ENCODE measurements around the gene SSMEM1. TPM values are rescaled to one million over a fixed set of nuclear protein-coding genes. Genes with fewer than 3 reads are reported as not detected.
A peak's percentile ranks its signal among the peaks of the same experiment; 100 is the strongest.
"Not testable (repeated sequence)": the region's sequence is repeated elsewhere in the genome, so short reads cannot be mapped to it uniquely, and the experiment has no call there.

SSMEM1 gene
- total RNA-seq, 1 donor from 2014 or later: not detected

DNA sequence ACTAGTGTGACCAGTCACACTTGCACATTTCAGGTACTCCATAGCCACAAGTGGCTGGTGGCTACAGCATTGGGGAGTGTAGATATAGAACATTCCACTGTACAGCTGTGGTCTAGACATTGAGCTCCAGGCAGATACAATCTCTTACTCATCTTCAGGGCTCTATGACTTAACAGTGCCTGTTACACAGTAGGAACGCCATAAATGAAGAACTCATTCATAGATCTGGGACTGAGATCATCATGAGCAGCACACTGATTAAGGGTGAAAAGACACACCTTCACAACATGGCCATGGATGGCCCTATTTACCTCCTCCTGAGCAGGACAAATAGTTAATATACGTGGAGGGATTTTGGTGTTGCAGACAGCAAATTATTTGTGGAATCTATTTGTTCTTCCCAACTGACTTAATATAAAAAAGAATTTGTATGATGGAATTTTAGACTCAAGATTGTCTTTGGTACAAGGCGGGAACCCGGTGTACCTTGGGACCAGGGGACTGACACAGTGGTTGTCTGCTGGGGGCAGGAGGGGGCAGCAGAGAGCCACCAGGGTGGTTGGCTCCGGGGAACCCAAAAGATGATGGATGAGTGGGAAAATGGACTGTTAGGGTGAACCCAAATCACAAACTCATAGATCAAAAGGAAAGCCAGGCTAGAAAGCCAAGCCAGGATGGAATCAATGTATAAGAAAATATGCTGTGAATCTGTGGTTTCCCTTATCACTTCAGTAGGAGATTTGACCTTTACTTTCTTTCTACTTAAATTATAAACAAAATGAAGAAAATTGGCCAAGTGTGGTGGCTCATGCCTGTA is 34.7 kb downstream of the SSMEM1 start:
- peaks cover 4% of the 10 kb centered on the region for H3K9me3 ChIP-seq (ENCODE audit: low read depth)
- peaks cover 4% of the 10 kb centered on the region for H3F3A ChIP-seq (ENCODE audit: low read depth)
- H4K20me1 ChIP-seq (ENCODE audit: low read depth): no peaks in the 10 kb centered on the region
- peak; percentile 74 for DNase-seq (ENCODE audit: low spot score)
- Mint-ChIP-seq H3K4me3 (no peak overlapping the region), H3K9me3 (peaks cover 18% of the 10 kb centered on the region), H3K4me1 (peaks cover 3% of the 10 kb centered on the region), H3K36me3 (no peaks in the 10 kb centered on the region), H3K27me3 (ENCODE audit: insufficient read depth, low read depth) (peaks cover 5% of the 10 kb centered on the region), H3K27ac (peak overlapping the region; percentile 80)
- no peak overlapping the region for H3K27ac ChIP-seq
- no peak overlapping the region for H3K4me3 ChIP-seq
- TF ChIP-seq EZH2 (IDR thresholded peaks at IDR 0.05): no peak
- TF ChIP-seq, protein P1, sequence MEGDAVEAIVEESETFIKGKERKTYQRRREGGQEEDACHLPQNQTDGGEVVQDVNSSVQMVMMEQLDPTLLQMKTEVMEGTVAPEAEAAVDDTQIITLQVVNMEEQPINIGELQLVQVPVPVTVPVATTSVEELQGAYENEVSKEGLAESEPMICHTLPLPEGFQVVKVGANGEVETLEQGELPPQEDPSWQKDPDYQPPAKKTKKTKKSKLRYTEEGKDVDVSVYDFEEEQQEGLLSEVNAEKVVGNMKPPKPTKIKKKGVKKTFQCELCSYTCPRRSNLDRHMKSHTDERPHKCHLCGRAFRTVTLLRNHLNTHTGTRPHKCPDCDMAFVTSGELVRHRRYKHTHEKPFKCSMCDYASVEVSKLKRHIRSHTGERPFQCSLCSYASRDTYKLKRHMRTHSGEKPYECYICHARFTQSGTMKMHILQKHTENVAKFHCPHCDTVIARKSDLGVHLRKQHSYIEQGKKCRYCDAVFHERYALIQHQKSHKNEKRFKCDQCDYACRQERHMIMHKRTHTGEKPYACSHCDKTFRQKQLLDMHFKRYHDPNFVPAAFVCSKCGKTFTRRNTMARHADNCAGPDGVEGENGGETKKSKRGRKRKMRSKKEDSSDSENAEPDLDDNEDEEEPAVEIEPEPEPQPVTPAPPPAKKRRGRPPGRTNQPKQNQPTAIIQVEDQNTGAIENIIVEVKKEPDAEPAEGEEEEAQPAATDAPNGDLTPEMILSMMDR (IDR thresholded peaks at IDR 0.05): peak; percentile 94
- H3K4me2 ChIP-seq: no peak overlapping the region
- H2AFZ ChIP-seq (replicated peaks): peak overlapping the region; percentile 65
- H3K36me3 ChIP-seq: no peaks in the 10 kb centered on the region
- H3K79me2 ChIP-seq (ENCODE audit: low read depth): no peaks in the 10 kb centered on the region
- no peaks in the 10 kb centered on the region for H3K27me3 ChIP-seq
- no peaks in the 10 kb centered on the region for H3K4me1 ChIP-seq
- no peak overlapping the region for H3K9ac ChIP-seq

DNA sequence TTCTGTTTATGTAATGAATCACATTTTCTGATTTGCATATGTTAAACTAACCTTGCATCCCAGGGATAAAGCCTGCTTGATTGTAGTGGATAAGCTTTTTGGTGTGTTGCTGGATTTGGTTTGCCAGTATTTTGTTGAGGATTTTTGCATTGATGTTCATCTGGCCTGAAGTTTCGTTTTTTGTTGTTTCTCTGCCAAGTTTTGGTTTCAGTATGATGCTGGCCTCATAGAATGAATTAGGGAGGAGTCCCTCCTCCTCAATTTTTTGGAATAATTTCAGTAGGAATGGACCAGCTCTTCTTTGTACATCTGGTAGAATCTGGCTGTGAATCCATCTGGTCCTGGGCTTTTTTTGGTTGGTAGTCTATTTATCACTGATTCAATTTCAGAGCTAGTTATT is 35.8 kb downstream of the SSMEM1 start:
- not testable (repeated sequence) for H3K4me1 ChIP-seq; H4K20me1 ChIP-seq (ENCODE audit: low read depth); H3K36me3 Mint-ChIP-seq; H3K9ac ChIP-seq; H3K27ac ChIP-seq; H3K4me3 ChIP-seq; H3K4me2 ChIP-seq; H3K4me3 Mint-ChIP-seq; H3K79me2 ChIP-seq (ENCODE audit: low read depth); DNase-seq (ENCODE audit: low spot score); H3K27me3 Mint-ChIP-seq (ENCODE audit: insufficient read depth, low read depth); H3K9me3 ChIP-seq (ENCODE audit: low read depth); H3F3A ChIP-seq (ENCODE audit: low read depth); H3K4me1 Mint-ChIP-seq; H3K27me3 ChIP-seq; H3K36me3 ChIP-seq
- peaks cover 18% of the 10 kb centered on the region for H3K9me3 Mint-ChIP-seq
- H3K27ac Mint-ChIP-seq: peak overlapping the region; percentile 37
- H2AFZ ChIP-seq (replicated peaks): peak overlapping the region; percentile 63

DNA sequence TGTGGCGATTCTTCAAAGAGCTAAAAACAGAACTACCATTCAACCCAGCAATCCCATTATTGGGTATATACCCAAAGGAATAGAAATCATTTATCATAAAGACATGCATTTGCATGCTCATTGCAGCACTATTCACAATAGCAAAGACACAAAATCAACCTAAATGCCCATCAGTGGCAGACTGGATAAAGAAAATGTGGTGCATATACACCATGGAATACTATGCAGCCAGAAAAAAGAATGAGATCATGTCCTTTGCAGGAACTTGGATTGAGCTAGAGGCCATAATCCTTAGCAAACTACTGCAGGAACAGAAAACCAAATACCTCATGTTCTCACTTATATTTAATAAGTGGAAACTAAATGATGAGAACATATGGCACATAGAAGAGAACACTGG is 38.8 kb downstream of the SSMEM1 start:
- H3K9ac ChIP-seq; H4K20me1 ChIP-seq (ENCODE audit: low read depth); H3K4me2 ChIP-seq; H2AFZ ChIP-seq (replicated peaks); H3K4me1 ChIP-seq; H3K4me3 ChIP-seq; H3K27ac ChIP-seq; H3K36me3 ChIP-seq; H3K4me1 Mint-ChIP-seq; H3K4me3 Mint-ChIP-seq; H3F3A ChIP-seq (ENCODE audit: low read depth); H3K79me2 ChIP-seq (ENCODE audit: low read depth); H3K36me3 Mint-ChIP-seq; H3K27ac Mint-ChIP-seq; H3K27me3 ChIP-seq; H3K9me3 ChIP-seq (ENCODE audit: low read depth); DNase-seq (ENCODE audit: low spot score): not testable (repeated sequence)
- Mint-ChIP-seq H3K9me3 (peaks cover 22% of the 10 kb centered on the region), H3K27me3 (ENCODE audit: insufficient read depth, low read depth) (peaks cover 11% of the 10 kb centered on the region)

DNA sequence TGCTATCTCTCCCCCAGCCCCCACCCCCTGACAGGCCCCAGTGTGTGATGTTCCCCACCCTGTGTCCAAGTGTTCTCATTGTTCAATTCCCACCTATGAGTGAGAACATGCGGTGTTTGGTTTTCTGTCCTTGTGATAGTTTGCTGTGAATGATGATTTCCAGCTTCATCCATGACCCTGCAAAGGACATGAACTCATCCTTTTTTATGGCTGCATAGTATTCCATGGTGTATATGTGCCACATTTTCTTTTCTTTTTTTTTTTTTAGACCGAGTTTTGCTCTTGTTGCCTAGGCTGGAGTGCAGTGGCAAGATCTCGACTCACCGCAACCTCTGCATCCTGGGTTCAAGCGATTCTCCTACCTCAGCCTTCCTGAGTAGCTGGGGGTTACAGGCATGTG is 41.2 kb downstream of the SSMEM1 start:
- H3F3A ChIP-seq (ENCODE audit: low read depth); H3K4me2 ChIP-seq; H3K4me1 Mint-ChIP-seq; H4K20me1 ChIP-seq (ENCODE audit: low read depth); H3K9me3 ChIP-seq (ENCODE audit: low read depth); H3K79me2 ChIP-seq (ENCODE audit: low read depth); H3K4me3 ChIP-seq; H3K36me3 ChIP-seq; DNase-seq (ENCODE audit: low spot score); H3K27ac Mint-ChIP-seq; H3K9ac ChIP-seq; H2AFZ ChIP-seq (replicated peaks); H3K4me1 ChIP-seq; H3K27me3 ChIP-seq; H3K27ac ChIP-seq; H3K36me3 Mint-ChIP-seq; H3K4me3 Mint-ChIP-seq: not testable (repeated sequence)
- peaks cover 33% of the 10 kb centered on the region for H3K9me3 Mint-ChIP-seq
- H3K27me3 Mint-ChIP-seq (ENCODE audit: insufficient read depth, low read depth): peaks cover 16% of the 10 kb centered on the region

DNA sequence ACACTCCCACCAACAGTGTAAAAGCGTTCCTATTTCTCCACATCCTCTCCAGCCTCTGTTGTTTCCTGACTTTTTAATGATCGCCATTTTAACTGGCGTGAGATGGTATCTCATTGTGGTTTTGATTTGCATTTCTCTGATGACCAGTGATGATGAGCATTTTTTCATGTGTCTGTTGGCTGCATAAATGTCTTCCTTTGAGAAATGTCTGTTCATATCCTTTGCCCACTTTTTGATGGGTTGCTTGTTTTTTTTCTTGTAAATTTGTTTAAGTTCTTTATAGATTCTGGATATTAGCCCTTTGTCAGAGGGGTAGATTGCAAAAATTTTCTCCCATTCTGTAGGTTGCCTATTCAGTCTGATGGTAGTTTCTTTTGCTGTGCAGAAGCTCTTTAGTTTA is 42.0 kb downstream of the SSMEM1 start:
- H3K4me1 Mint-ChIP-seq; H3F3A ChIP-seq (ENCODE audit: low read depth); H3K4me3 Mint-ChIP-seq: not testable (repeated sequence)

More for the DNA sequence above, 42.0 kb downstream of the SSMEM1 start:
- not testable (repeated sequence) for H2AFZ ChIP-seq (replicated peaks); H3K4me2 ChIP-seq; H3K27ac Mint-ChIP-seq; H3K79me2 ChIP-seq (ENCODE audit: low read depth); H3K4me1 ChIP-seq; H4K20me1 ChIP-seq (ENCODE audit: low read depth); H3K36me3 ChIP-seq; H3K9me3 ChIP-seq (ENCODE audit: low read depth); DNase-seq (ENCODE audit: low spot score); H3K4me3 ChIP-seq; H3K36me3 Mint-ChIP-seq; H3K27ac ChIP-seq; H3K27me3 ChIP-seq; H3K9ac ChIP-seq
- H3K9me3 Mint-ChIP-seq: peaks cover 33% of the 10 kb centered on the region
- H3K27me3 Mint-ChIP-seq (ENCODE audit: insufficient read depth, low read depth): peaks cover 16% of the 10 kb centered on the region

Measured in neural progenitor cell (in vitro differentiated cells).